A673 (cell line): ENCODE measurements around the gene COL4A2. TPM values are rescaled to one million over a fixed set of nuclear protein-coding genes. Genes with fewer than 3 reads are reported as not detected.

Experiments used
- BruUV-seq: library from RNA; stranded (reverse); fragments of 400-500 nt; replicated peaks from 2 replicates; lab custom pipeline; 2021; lab: Mats Ljungman, UMichigan
- CTCF ChIA-PET: fragments of 300-600 bp; sonication (Branson Sonifier 250); formaldehyde crosslinking; loops from one replicate; lab custom pipeline; 2022; ENCODE audit warnings: antibody characterized with exemption; lab: Charles Lee
- POLR2A ChIA-PET: fragments of 300-600 bp; sonication (Branson Sonifier 250); formaldehyde crosslinking; loops from one replicate; lab custom pipeline; 2022; ENCODE audit warnings: antibody characterized with exemption; ENCODE audit not compliant: low non-redundant PET; lab: Charles Lee
- DNase-seq: peaks from one replicate; pipeline ENCODE4 v3.0.0-alpha.2; 2015; ENCODE audit warnings: low spot score
- H3K27ac ChIP-seq: fragments of 200-600 bp; sonication (generic); 2 replicates; pipeline ENCODE4 v1.5.1; 2016; ENCODE audit warnings: mixed run types, low read depth, mild to moderate bottlenecking, mixed read lengths, antibody characterized with exemption, low read length; ENCODE audit not compliant: poor library complexity, severe bottlenecking
- H3K27me3 ChIP-seq: fragments of 200-600 bp; sonication (generic); replicated peaks from 2 replicates; pipeline ENCODE4 v1.6.1; 2017; ENCODE audit warnings: mixed run types, low read depth, mild to moderate bottlenecking, mixed read lengths, antibody characterized with exemption, low read length; ENCODE audit not compliant: insufficient read depth, poor library complexity
- H3K36me3 ChIP-seq: fragments of 200-600 bp; sonication (generic); 2 replicates; pipeline ENCODE4 v1.6.1; 2016; ENCODE audit warnings: mixed run types, mild to moderate bottlenecking, mixed read lengths, antibody characterized with exemption, low read length; ENCODE audit not compliant: insufficient read depth, poor library complexity, severe bottlenecking
- H3K4me1 ChIP-seq: fragments of 200-600 bp; sonication (generic); 2 replicates; pipeline ENCODE4 v1.6.1; 2017; ENCODE audit warnings: mixed run types, mild to moderate bottlenecking, mixed read lengths, antibody characterized with exemption, low read length; ENCODE audit not compliant: insufficient read depth, poor library complexity, severe bottlenecking
- H3K4me3 ChIP-seq: fragments of 200-600 bp; sonication (generic); 2 replicates; pipeline ENCODE4 v1.5.1; 2016; ENCODE audit warnings: low read depth, mixed run types, mild to moderate bottlenecking, mixed read lengths, low read length; ENCODE audit not compliant: poor library complexity, severe bottlenecking
- H3K9me3 ChIP-seq: fragments of 200-600 bp; sonication (generic); 2 replicates; pipeline ENCODE4 v1.6.1; 2016; ENCODE audit warnings: mixed run types, low read depth, mild to moderate bottlenecking, mixed read lengths, antibody characterized with exemption, low read length; ENCODE audit not compliant: poor library complexity, severe bottlenecking
- CTCF ChIP-seq: fragments of 300-800, 200-600 bp; sonication (generic); conservative IDR thresholded peaks from 2 replicates; pipeline ENCODE4 v1.5.1; 2017; ENCODE audit warnings: low read depth, mild to moderate bottlenecking, antibody characterized with exemption, low read length, moderate library complexity, mixed read lengths
- EZH2 ChIP-seq: fragments of 200-600 bp; sonication (generic); IDR thresholded peaks from 2 replicates; pipeline ENCODE4 v1.6.1; 2017; ENCODE audit warnings: borderline replicate concordance, low read depth, mild to moderate bottlenecking, mixed read lengths, antibody characterized with exemption, low read length; ENCODE audit not compliant: poor library complexity, severe bottlenecking
- intact Hi-C: fragments of 100-400 bp; cut with micrococcal nuclease; formaldehyde crosslinking; loops from one replicate; pipeline ENCODE4 v1.10.0; 2022; ENCODE audit not compliant: unreplicated experiment
- total RNA-seq: library from RNA; stranded (reverse); gene quantifications from 2 replicates; pipeline ENCODE4 v1.2.3, GENCODE V29; 2021

COL4A2 gene
- total RNA-seq, 1 experiment from 2014 or later, result 184 TPM

- Histone ChIP-seq H3K9me3 (peaks cover 8% of the 10 kb centered on the region), H3K27ac (no peak overlapping the region), H3K27me3 (no peaks in the 10 kb centered on the region), H3K36me3 (no peaks in the 10 kb centered on the region), H3K4me1 (no peaks in the 10 kb centered on the region), H3K4me3 (no peak overlapping the region)
- ChIA-PET CTCF (no interaction called here), POLR2A (no interaction called here)
- peak; percentile 53 for DNase-seq
- intact Hi-C loops, result loop anchor here (2.0 kb wide), 1 partner anchor 62 kb away; no protein-coding TSS in a partner anchor
- TF ChIP-seq EZH2 (no peak), CTCF (no peak)
- no TSS peak for BruUV-seq
Observed at GRCh38 chr13:110546926-110547325, 239.8 kb downstream of the COL4A2 start.

- no peak for TF ChIP-seq CTCF
- no peak for TF ChIP-seq EZH2
- Histone ChIP-seq H3K36me3 (no peaks in the 10 kb centered on the region), H3K9me3 (peaks cover 3% of the 10 kb centered on the region), H3K27me3 (no peaks in the 10 kb centered on the region), H3K4me3 (no peak overlapping the region), H3K27ac (no peak overlapping the region), H3K4me1 (no peaks in the 10 kb centered on the region)
- intact Hi-C loops, result no loop called here
- ChIA-PET POLR2A (no interaction called here), CTCF (no interaction called here)
- BruUV-seq, result no TSS peak
- no peak for DNase-seq
Observed at GRCh38 chr13:110548891-110549794, 242.1 kb downstream of the COL4A2 start.

GRCh38 chr13:110549795-110550160, 242.7 kb downstream of the COL4A2 start:
- DNase-seq, result no peak
- Histone ChIP-seq H3K4me3 (no peak overlapping the region), H3K27me3 (no peaks in the 10 kb centered on the region), H3K4me1 (no peaks in the 10 kb centered on the region), H3K27ac (no peak overlapping the region), H3K9me3 (no peaks in the 10 kb centered on the region), H3K36me3 (no peaks in the 10 kb centered on the region)
- no TSS peak for BruUV-seq
- TF ChIP-seq EZH2, result no peak
- TF ChIP-seq CTCF, result no peak
- CTCF ChIA-PET, result no interaction called here
- intact Hi-C loops, result no loop called here
- POLR2A ChIA-PET, result no interaction called here
